HEK293 (cell line): ENCODE measurements around the gene GPR157.

Experiments used
- CTCF ChIA-PET: fragments of 350-600 bp; formaldehyde crosslinking; extraction: SDS; loops from one replicate; lab custom pipeline; 2021; ENCODE audit warnings: antibody characterized with exemption; lab: Yijun Ruan, JAX
- POLR2A ChIA-PET: fragments of 300-600 bp; formaldehyde crosslinking; extraction: SDS; loops from one replicate; lab custom pipeline; 2020; ENCODE audit warnings: antibody characterized with exemption, inconsistent platforms; lab: Yijun Ruan, JAX
- H3K27ac ChIP-seq: fragments of 200-500 bp; sonication (Bioruptor generic); 2 replicates; pipeline ENCODE4 v1.5.1; 2014; ENCODE audit warnings: low read depth, low read length, control low read depth, inconsistent platforms; ENCODE audit errors: extremely low read depth
- H3K36me3 ChIP-seq, 2 experiments: fragments of 200-500 bp in 1 of 2; sonication (Bioruptor generic) in 1 of 2; 1 replicate in 1 of 2; 2 replicates in 1 of 2; pipeline ENCODE4 v1.5.1; 2014 to 2017; ENCODE audit warnings: inconsistent platforms in 2 of 2, low read length in 2 of 2; ENCODE audit not compliant: control insufficient read depth in 2 of 2, insufficient read depth in 1 of 2
- H3K4me1 ChIP-seq: fragments of 200-500 bp; sonication (Bioruptor generic); 2 replicates; pipeline ENCODE4 v1.5.1; 2014; ENCODE audit warnings: mild to moderate bottlenecking, low read length, inconsistent platforms; ENCODE audit not compliant: control insufficient read depth, insufficient read depth
- H3K4me3 ChIP-seq: 2 replicates; pipeline ENCODE4 v1.5.1; 2011; ENCODE audit warnings: low read depth, mild to moderate bottlenecking, control low read depth, low read length, moderate library complexity
- H3K9me3 ChIP-seq: fragments of 200-500 bp; sonication (Bioruptor generic); 2 replicates; pipeline ENCODE4 v1.5.1; 2014; ENCODE audit warnings: low read depth, low read length, inconsistent platforms; ENCODE audit not compliant: control insufficient read depth, insufficient read depth
- EGR2 ChIP-seq: fragments of 450-650 bp; formaldehyde crosslinking; IDR thresholded peaks from 2 replicates; pipeline ENCODE4 v1.5.1; 2016; ENCODE audit warnings: low read depth, missing biosample characterization, missing genetic modification characterization
- GLIS2 ChIP-seq: fragments of 450-650 bp; formaldehyde crosslinking; IDR thresholded peaks from 2 replicates; pipeline ENCODE4 v1.5.1; 2016; ENCODE audit warnings: missing biosample characterization, missing genetic modification characterization
- KLF9 ChIP-seq: fragments of 450-650 bp; formaldehyde crosslinking; IDR thresholded peaks from 2 replicates; pipeline ENCODE4 v1.5.1; 2016; ENCODE audit warnings: missing biosample characterization, missing genetic modification characterization, low read depth
- PATZ1 ChIP-seq: fragments of 450-650 bp; formaldehyde crosslinking; IDR thresholded peaks from 2 replicates; pipeline ENCODE4 v1.5.1; 2016; ENCODE audit warnings: missing biosample characterization, missing genetic modification characterization
- PBX3 ChIP-seq: sonication (generic); formaldehyde crosslinking; IDR thresholded peaks from 2 replicates; pipeline ENCODE4 v1.8.1; 2022; ENCODE audit warnings: mild to moderate bottlenecking, moderate library complexity, missing genetic modification reagents
- REST ChIP-seq: fragments of 450-650 bp; formaldehyde crosslinking; IDR thresholded peaks from 2 replicates; pipeline ENCODE4 v1.5.1; 2016; ENCODE audit warnings: missing biosample characterization, missing genetic modification characterization
- TCF7L2 ChIP-seq: IDR thresholded peaks from 2 replicates; pipeline ENCODE4 v1.6.1; 2011; ENCODE audit warnings: low read depth, mild to moderate bottlenecking, inconsistent platforms, low read length, moderate library complexity, borderline replicate concordance
- ZFP69B ChIP-seq: fragments of 450-650 bp; formaldehyde crosslinking; IDR thresholded peaks from 2 replicates; pipeline ENCODE4 v1.5.1; 2016; ENCODE audit warnings: missing biosample characterization, missing genetic modification characterization
- ZNF175 ChIP-seq: fragments of 450-650 bp; formaldehyde crosslinking; IDR thresholded peaks from 2 replicates; pipeline ENCODE4 v1.5.1; 2016; ENCODE audit warnings: missing biosample characterization, missing genetic modification characterization
- ZNF184 ChIP-seq: fragments of 450-650 bp; IDR thresholded peaks from 2 replicates; pipeline ENCODE4 v1.5.1; 2018; ENCODE audit warnings: missing biosample characterization, mild to moderate bottlenecking, missing genetic modification characterization
- ZNF202 ChIP-seq: fragments of 450-650 bp; formaldehyde crosslinking; IDR thresholded peaks from 2 replicates; pipeline ENCODE4 v1.5.1; 2016; ENCODE audit warnings: missing biosample characterization, missing genetic modification characterization, borderline replicate concordance
- ZNF311 ChIP-seq: fragments of 450-650 bp; formaldehyde crosslinking; IDR thresholded peaks from 2 replicates; pipeline ENCODE4 v1.5.1; 2017; ENCODE audit warnings: missing biosample characterization, missing genetic modification characterization, borderline replicate concordance
- ZNF341 ChIP-seq: fragments of 450-650 bp; formaldehyde crosslinking; IDR thresholded peaks from 2 replicates; pipeline ENCODE4; 2016; ENCODE audit warnings: low read depth, missing biosample characterization, missing genetic modification characterization
- ZNF354C ChIP-seq: fragments of 450-650 bp; formaldehyde crosslinking; IDR thresholded peaks from 2 replicates; pipeline ENCODE4 v1.5.1; 2016; ENCODE audit warnings: missing biosample characterization, missing genetic modification characterization, low read depth, borderline replicate concordance
- ZNF785 ChIP-seq: fragments of 450-650 bp; formaldehyde crosslinking; IDR thresholded peaks from 2 replicates; pipeline ENCODE4 v1.5.1; 2016; ENCODE audit warnings: missing biosample characterization, missing genetic modification characterization
- ZNF792 ChIP-seq: fragments of 450-650 bp; formaldehyde crosslinking; IDR thresholded peaks from 2 replicates; pipeline ENCODE4 v1.5.1; 2016; ENCODE audit warnings: missing biosample characterization, missing genetic modification characterization
- ZSCAN23 ChIP-seq: fragments of 450-650 bp; formaldehyde crosslinking; IDR thresholded peaks from 2 replicates; pipeline ENCODE4 v1.5.1; 2016; ENCODE audit warnings: missing biosample characterization, missing genetic modification characterization
- ZXDB ChIP-seq: fragments of 450-650 bp; formaldehyde crosslinking; IDR thresholded peaks from 2 replicates; pipeline ENCODE4 v1.5.1; 2016; ENCODE audit warnings: missing biosample characterization, missing genetic modification characterization
- TF ChIP-seq, protein P1 (sequence below): fragments of 450-650 bp; formaldehyde crosslinking; IDR thresholded peaks from 2 replicates; pipeline ENCODE4 v1.5.1; 2016; ENCODE audit warnings: missing biosample characterization, missing genetic modification characterization, low read depth
- TF ChIP-seq, protein P2 (sequence below): fragments of 450-650 bp; IDR thresholded peaks from 2 replicates; pipeline ENCODE4 v1.5.1; 2018; ENCODE audit warnings: missing biosample characterization, missing genetic modification characterization

The GPR157 gene

GRCh38 chr1:9149837-9150581 lies 21.1 kb upstream of the GPR157 start:
- CTCF ChIA-PET, result no interaction called here
- TF ChIP-seq ZNF341 (peak; percentile 93), ZSCAN23 (no peak), REST (no peak)
- TF ChIP-seq, all 188 proteins: peak for 1
- Histone ChIP-seq H3K4me3 (no peak overlapping the region), H3K9me3 (no peaks in the 10 kb centered on the region), H3K4me1 (no peaks in the 10 kb centered on the region), H3K36me3 (peaks cover 0 to 61% of the 10 kb centered on the region in 2 experiments; a peak in 2 of 3 replicates), H3K27ac (no peak overlapping the region)
- POLR2A ChIA-PET, result no interaction called here

DNA sequence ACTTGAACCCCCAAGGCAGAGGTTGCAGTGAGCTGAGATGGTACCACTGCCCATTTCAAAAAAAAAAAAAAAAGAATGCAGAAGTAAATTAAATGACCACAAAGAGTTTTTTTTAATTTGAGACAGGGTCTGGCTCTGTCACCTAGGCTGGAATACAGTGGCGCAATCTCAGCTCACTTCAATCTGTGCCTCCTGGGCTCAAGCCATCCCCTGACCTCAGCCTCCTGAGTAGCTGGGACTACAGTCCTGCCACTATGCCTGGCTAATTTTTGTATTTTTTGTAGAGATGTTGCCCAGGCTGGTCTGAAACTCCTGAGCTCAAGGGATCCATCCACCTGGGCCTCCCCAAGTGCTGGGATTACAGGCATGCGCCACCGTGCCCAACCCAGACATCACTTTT lies 20.2 kb upstream of the GPR157 start:
- peaks cover 0 to 57% of the 10 kb centered on the region in 2 experiments; a peak in 2 of 3 replicates for H3K36me3 ChIP-seq
- H3K27ac ChIP-seq, result no peak overlapping the region
- H3K4me1 ChIP-seq, result no peaks in the 10 kb centered on the region
- TF ChIP-seq PBX3 (CRISPR knock-in tag) (no peak), ZNF311 (no peak), PATZ1 (tag by site-specific recombination) (no peak)
- TF ChIP-seq, all 188 proteins: peak for 0
- Histone ChIP-seq H3K9me3 (no peaks in the 10 kb centered on the region), H3K4me3 (no peak overlapping the region)
- POLR2A ChIA-PET, result interaction anchor here (0.6 kb wide), 1 partner anchor 53 kb away, joined by 3 read pairs; no protein-coding TSS in a partner anchor
- CTCF ChIA-PET, result interaction anchor here (0.6 kb wide), 2 partner anchors 15 to 53 kb away, joined by 3 read pairs; no protein-coding TSS in a partner anchor

DNA sequence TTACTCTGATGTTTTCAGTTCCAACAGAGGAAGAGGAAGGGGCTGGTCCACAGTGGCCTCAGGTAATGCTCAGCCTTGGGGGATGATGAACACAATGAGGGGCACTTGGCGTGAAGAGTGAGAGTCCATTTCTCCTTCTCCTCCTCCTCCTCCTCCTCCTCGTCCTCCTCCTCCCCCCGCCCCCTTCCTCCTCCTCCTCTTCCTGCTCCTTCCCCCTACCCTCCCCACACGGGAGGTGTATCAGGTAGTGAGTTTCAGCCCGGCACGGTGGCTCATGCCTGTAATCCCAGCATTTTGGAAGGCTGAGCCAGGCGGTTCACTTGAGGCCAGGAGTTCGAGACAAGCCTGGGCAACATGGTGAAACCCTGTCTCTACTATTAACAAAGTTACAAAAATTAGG lies 17.3 kb upstream of the GPR157 start:
- H3K36me3 ChIP-seq, result peaks cover 0 to 28% of the 10 kb centered on the region in 2 experiments; a peak in 2 of 3 replicates
- no peaks in the 10 kb centered on the region for H3K9me3 ChIP-seq
- H3K4me3 ChIP-seq, result no peak overlapping the region
- H3K27ac ChIP-seq, result no peak overlapping the region
- no peaks in the 10 kb centered on the region for H3K4me1 ChIP-seq
- CTCF ChIA-PET, result interaction anchor here (0.6 to 0.9 kb wide), 3 partner anchors 11 to 43 kb away, joined by 3 to 7 read pairs (median 3); no protein-coding TSS in a partner anchor
- POLR2A ChIA-PET, result interaction anchor here (1.0 kb wide), 1 partner anchor 16 kb away, joined by 3 read pairs; no protein-coding TSS in a partner anchor
- TF ChIP-seq ZFP69B (tag by site-specific recombination), result no peak
- TF ChIP-seq, protein P1, sequence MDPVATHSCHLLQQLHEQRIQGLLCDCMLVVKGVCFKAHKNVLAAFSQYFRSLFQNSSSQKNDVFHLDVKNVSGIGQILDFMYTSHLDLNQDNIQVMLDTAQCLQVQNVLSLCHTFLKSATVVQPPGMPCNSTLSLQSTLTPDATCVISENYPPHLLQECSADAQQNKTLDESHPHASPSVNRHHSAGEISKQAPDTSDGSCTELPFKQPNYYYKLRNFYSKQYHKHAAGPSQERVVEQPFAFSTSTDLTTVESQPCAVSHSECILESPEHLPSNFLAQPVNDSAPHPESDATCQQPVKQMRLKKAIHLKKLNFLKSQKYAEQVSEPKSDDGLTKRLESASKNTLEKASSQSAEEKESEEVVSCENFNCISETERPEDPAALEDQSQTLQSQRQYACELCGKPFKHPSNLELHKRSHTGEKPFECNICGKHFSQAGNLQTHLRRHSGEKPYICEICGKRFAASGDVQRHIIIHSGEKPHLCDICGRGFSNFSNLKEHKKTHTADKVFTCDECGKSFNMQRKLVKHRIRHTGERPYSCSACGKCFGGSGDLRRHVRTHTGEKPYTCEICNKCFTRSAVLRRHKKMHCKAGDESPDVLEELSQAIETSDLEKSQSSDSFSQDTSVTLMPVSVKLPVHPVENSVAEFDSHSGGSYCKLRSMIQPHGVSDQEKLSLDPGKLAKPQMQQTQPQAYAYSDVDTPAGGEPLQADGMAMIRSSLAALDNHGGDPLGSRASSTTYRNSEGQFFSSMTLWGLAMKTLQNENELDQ, result no peak
- no peak for TF ChIP-seq KLF9 (tag by site-specific recombination)
- no peak for TF ChIP-seq TCF7L2
- no peak for TF ChIP-seq ZNF202 (tag by site-specific recombination)
- TF ChIP-seq ZNF184 (tag by site-specific recombination), result no peak
- no peak for TF ChIP-seq ZNF785 (tag by site-specific recombination)
- TF ChIP-seq ZXDB, result no peak
- TF ChIP-seq GLIS2 (tag by site-specific recombination), result no peak
- no peak for TF ChIP-seq ZNF354C (tag by site-specific recombination)
- no peak for TF ChIP-seq ZNF792
- TF ChIP-seq ZNF175 (tag by site-specific recombination), result no peak
- TF ChIP-seq, protein P2, sequence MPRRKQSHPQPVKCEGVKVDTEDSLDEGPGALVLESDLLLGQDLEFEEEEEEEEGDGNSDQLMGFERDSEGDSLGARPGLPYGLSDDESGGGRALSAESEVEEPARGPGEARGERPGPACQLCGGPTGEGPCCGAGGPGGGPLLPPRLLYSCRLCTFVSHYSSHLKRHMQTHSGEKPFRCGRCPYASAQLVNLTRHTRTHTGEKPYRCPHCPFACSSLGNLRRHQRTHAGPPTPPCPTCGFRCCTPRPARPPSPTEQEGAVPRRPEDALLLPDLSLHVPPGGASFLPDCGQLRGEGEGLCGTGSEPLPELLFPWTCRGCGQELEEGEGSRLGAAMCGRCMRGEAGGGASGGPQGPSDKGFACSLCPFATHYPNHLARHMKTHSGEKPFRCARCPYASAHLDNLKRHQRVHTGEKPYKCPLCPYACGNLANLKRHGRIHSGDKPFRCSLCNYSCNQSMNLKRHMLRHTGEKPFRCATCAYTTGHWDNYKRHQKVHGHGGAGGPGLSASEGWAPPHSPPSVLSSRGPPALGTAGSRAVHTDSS, result peak; percentile 74
- TF ChIP-seq EGR2 (tag by site-specific recombination), result 0 out of 2 replicates have a peak, but pooled peaks have one; percentile 27
